IMR-90 (cell line): ENCODE data around the gene CHRNG. TPM values are rescaled to one million over a fixed set of nuclear protein-coding genes. Genes with fewer than 3 reads are reported as not detected.

Experiments used
- ATAC-seq: fragments of 200-7000 bp; cut with Tn5 transposase; 2 replicates; pipeline ENCODE4 v1.9.1; 2020; ENCODE audit warnings: low read depth, mild to moderate bottlenecking, moderate library complexity
- BruUV-seq: library from RNA; stranded (reverse); fragments of 400-500 nt; replicated peaks from 2 replicates; lab custom pipeline; 2021; lab: Mats Ljungman, UMichigan
- CTCF ChIA-PET: fragments of 300-600 bp; formaldehyde crosslinking; extraction: SDS; loops from one replicate; lab custom pipeline; 2021; ENCODE audit warnings: antibody characterized with exemption; lab: Yijun Ruan, JAX
- POLR2A ChIA-PET: fragments of 300-600 bp; sonication (Branson Sonifier 250); formaldehyde crosslinking; loops from one replicate; lab custom pipeline; 2022; ENCODE audit warnings: antibody characterized with exemption; ENCODE audit not compliant: unreplicated experiment; lab: Charles Lee
- DNase-seq: peaks from one replicate; pipeline ENCODE4 v3.0.0; 2013
- H2AFZ ChIP-seq: replicated peaks from 2 replicates; pipeline ENCODE3; 2013; ENCODE audit warnings: low read length, mild to moderate bottlenecking; ENCODE audit not compliant: poor library complexity
- H2AK5ac ChIP-seq: 2 replicates; pipeline ENCODE4 v1.6.1; 2013; ENCODE audit warnings: low read depth, low read length, inconsistent platforms
- H2AK9ac ChIP-seq: replicated peaks from 2 replicates; pipeline ENCODE3; 2013; ENCODE audit warnings: mild to moderate bottlenecking, low read depth, low read length, moderate library complexity; ENCODE audit not compliant: poor library complexity
- H2BK120ac ChIP-seq: 2 replicates; pipeline ENCODE4 v1.6.1; 2013; ENCODE audit warnings: low read depth, low read length, inconsistent platforms
- H2BK15ac ChIP-seq: 3 replicates; pipeline ENCODE4 v1.6.1; 2013; ENCODE audit warnings: low read depth, low read length, inconsistent platforms
- H2BK20ac ChIP-seq: 2 replicates; pipeline ENCODE4 v1.6.1; 2013; ENCODE audit warnings: low read depth, mild to moderate bottlenecking, inconsistent platforms, low read length, moderate library complexity
- H2BK5ac ChIP-seq: 2 replicates; pipeline ENCODE4 v1.6.1; 2013; ENCODE audit warnings: mild to moderate bottlenecking, low read depth, low read length, inconsistent platforms; ENCODE audit not compliant: poor library complexity, severe bottlenecking
- H3K14ac ChIP-seq: replicated peaks from 2 replicates; pipeline ENCODE4 v1.6.1; 2013; ENCODE audit warnings: low read depth, low read length, inconsistent platforms
- H3K18ac ChIP-seq: 2 replicates; pipeline ENCODE4 v1.6.1; 2013; ENCODE audit warnings: low read depth, low read length, control low read depth
- H3K23ac ChIP-seq: 2 replicates; pipeline ENCODE4 v1.6.1; 2013; ENCODE audit warnings: low read depth, low read length, inconsistent platforms
- H3K27ac ChIP-seq: 2 replicates; pipeline ENCODE4 v1.5.1; 2013; ENCODE audit warnings: mild to moderate bottlenecking, control low read depth, low read length; ENCODE audit not compliant: insufficient read depth
- H3K27me3 ChIP-seq: 2 replicates; pipeline ENCODE4 v1.6.1; 2013; ENCODE audit warnings: low read length; ENCODE audit not compliant: control insufficient read depth, insufficient read depth
- H3K36me3 ChIP-seq: 2 replicates; pipeline ENCODE4 v1.6.1; 2013; ENCODE audit warnings: low read length, mixed read lengths; ENCODE audit not compliant: control insufficient read depth, insufficient read depth
- H3K4ac ChIP-seq: 2 replicates; pipeline ENCODE4 v1.6.1; 2013; ENCODE audit warnings: low read depth, low read length, inconsistent platforms
- H3K4me1 ChIP-seq: 2 replicates; pipeline ENCODE4 v1.6.1; 2013; ENCODE audit warnings: low read length, mixed read lengths; ENCODE audit not compliant: control insufficient read depth, insufficient read depth
- H3K4me2 ChIP-seq: 2 replicates; pipeline ENCODE4 v1.6.1; 2013; ENCODE audit warnings: low read depth, mild to moderate bottlenecking, control low read depth, low read length, moderate library complexity
- H3K4me3 ChIP-seq: 2 replicates; pipeline ENCODE4 v1.5.1; 2013; ENCODE audit warnings: low read depth, mild to moderate bottlenecking, control low read depth, low read length, moderate library complexity; ENCODE audit not compliant: insufficient read depth
- H3K56ac ChIP-seq: 2 replicates; pipeline ENCODE4 v1.6.1; 2013; ENCODE audit warnings: low read length, inconsistent platforms; ENCODE audit not compliant: insufficient read depth; ENCODE audit errors: extremely low read depth
- H3K79me1 ChIP-seq, 2 experiments: 2 replicates each; pipeline ENCODE4 v1.6.1; 2013; ENCODE audit warnings: low read length in 2 of 2, inconsistent platforms in 1 of 2, low read depth in 1 of 2
- H3K9ac ChIP-seq: 2 replicates; pipeline ENCODE4 v1.6.1; 2013; ENCODE audit warnings: low read depth, low read length, control low read depth
- H3K9me1 ChIP-seq: 2 replicates; pipeline ENCODE4 v1.6.1; 2013; ENCODE audit warnings: low read length, inconsistent platforms; ENCODE audit not compliant: insufficient read depth
- H3K9me3 ChIP-seq: 2 replicates; pipeline ENCODE4 v1.6.1; 2013; ENCODE audit warnings: low read length; ENCODE audit not compliant: control insufficient read depth, insufficient read depth
- H4K20me1 ChIP-seq: 2 replicates; pipeline ENCODE4 v1.6.1; 2013; ENCODE audit warnings: low read length, inconsistent platforms; ENCODE audit not compliant: insufficient read depth
- H4K5ac ChIP-seq: 2 replicates; pipeline ENCODE4 v1.6.1; 2013; ENCODE audit warnings: mild to moderate bottlenecking, low read depth, low read length, control low read depth
- H4K8ac ChIP-seq, 2 experiments: 2 replicates each; pipeline ENCODE4 v1.6.1; 2013; ENCODE audit warnings: low read depth in 2 of 2, low read length in 2 of 2, control low read depth in 1 of 2, inconsistent platforms in 1 of 2
- H4K91ac ChIP-seq: 2 replicates; pipeline ENCODE4 v1.6.1; 2013; ENCODE audit warnings: low read depth, low read length, inconsistent platforms; ENCODE audit not compliant: insufficient read depth
- BHLHE40 ChIP-seq: fragments of 150-350 bp; IDR thresholded peaks from 2 replicates; pipeline ENCODE4 v1.6.1; 2016; ENCODE audit warnings: mild to moderate bottlenecking, low read depth, low read length
- CEBPB ChIP-seq: IDR thresholded peaks from 2 replicates; pipeline ENCODE4 v1.6.1; 2012; ENCODE audit warnings: low read depth, low read length, improper control_type of control experiment
- CHD1 ChIP-seq: IDR thresholded peaks from 2 replicates; pipeline ENCODE4 v1.6.1; 2012; ENCODE audit warnings: low read depth, low read length, improper control_type of control experiment
- ELK1 ChIP-seq: fragments of 150-350 bp; IDR thresholded peaks from 2 replicates; pipeline ENCODE4 v1.6.1; 2016; ENCODE audit warnings: low read depth, mild to moderate bottlenecking, low read length, moderate library complexity, borderline replicate concordance
- FOS ChIP-seq: fragments of 150-350 bp; IDR thresholded peaks from 2 replicates; pipeline ENCODE4 v1.6.1; 2016; ENCODE audit warnings: low read depth, low read length
- MAFK ChIP-seq: IDR thresholded peaks from 2 replicates; pipeline ENCODE4 v1.6.1; 2012; ENCODE audit warnings: low read depth, low read length, improper control_type of control experiment
- MAZ ChIP-seq: IDR thresholded peaks from 2 replicates; pipeline ENCODE4 v1.6.1; 2012; ENCODE audit warnings: low read depth, mild to moderate bottlenecking, low read length, improper control_type of control experiment, moderate library complexity, borderline replicate concordance
- MXI1 ChIP-seq: IDR thresholded peaks from 2 replicates; pipeline ENCODE4 v1.6.1; 2012; ENCODE audit warnings: low read depth, mild to moderate bottlenecking, low read length, moderate library complexity, borderline replicate concordance
- NFE2L2 ChIP-seq: fragments of 150-350 bp; IDR thresholded peaks from 2 replicates; pipeline ENCODE4 v1.6.1; 2016; ENCODE audit warnings: low read depth, mild to moderate bottlenecking, low read length
- POLR2A ChIP-seq: IDR thresholded peaks from 2 replicates; pipeline ENCODE4 v1.6.1; 2012; ENCODE audit warnings: mild to moderate bottlenecking, low read depth, low read length
- RAD21 ChIP-seq: IDR thresholded peaks from 2 replicates; pipeline ENCODE4 v1.6.1; 2012; ENCODE audit warnings: low read length, improper control_type of control experiment
- RCOR1 ChIP-seq: IDR thresholded peaks from 2 replicates; pipeline ENCODE4 v1.6.1; 2012; ENCODE audit warnings: mild to moderate bottlenecking, low read length, improper control_type of control experiment; ENCODE audit not compliant: insufficient replicate concordance
- RFX5 ChIP-seq: IDR thresholded peaks from 2 replicates; pipeline ENCODE4 v1.8.0; 2012; ENCODE audit warnings: low read depth, mild to moderate bottlenecking, low read length, moderate library complexity
- SMC3 ChIP-seq: fragments of 150-350 bp; IDR thresholded peaks from 2 replicates; pipeline ENCODE4 v1.6.1; 2016; ENCODE audit warnings: low read depth, mild to moderate bottlenecking, antibody characterized with exemption, low read length, moderate library complexity
- WGBS, 2 experiments: methylation state at CpG; one replicate each; pipeline versions ENCODE4 v1.1.5 to v1.1.7; 2013; ENCODE audit warnings: missing lambda C conversion rate in 2 of 2; ENCODE audit not compliant: insufficient read length in 1 of 2; ENCODE audit errors: extremely low coverage in 2 of 2; 5-methylcytosine and 5-hydroxymethylcytosine counted together
- dilution Hi-C: fragments of 300-500 bp; cut with HindIII; formaldehyde crosslinking; loops from one replicate; pipeline ENCODE4 v1.14.3; 2018; ENCODE audit warnings: low sequenced_read_pairs; ENCODE audit not compliant: unreplicated experiment
- in situ Hi-C: fragments of 300-500 bp; cut with MboI; formaldehyde crosslinking; loops from 3 replicates; pipeline ENCODE4 v1.14.3; 2019; ENCODE audit warnings: low sequenced_read_pairs, inconsistent platforms, mixed read lengths
- intact Hi-C: fragments of 100-400 bp; cut with micrococcal nuclease; formaldehyde crosslinking; loops from 2 replicates; pipeline ENCODE4 v1.10.0; 2022
- polyA plus RNA-seq, 3 experiments: library from polyadenylated mRNA; depleted of rRNA; stranded (reverse); fragments of >200 nt; gene quantifications; 2 replicates each; pipeline ENCODE4 v1.2.3, GENCODE V29; 2012; ENCODE audit warnings: low replicate concordance in 1 of 3
- total RNA-seq: library from RNA; depleted of rRNA; stranded (reverse); fragments of >200 nt; gene quantifications from 2 replicates; pipeline ENCODE4 v1.2.3, GENCODE V29; 2012
- TF ChIP-seq, protein P1 (sequence below): conservative IDR thresholded peaks from 2 replicates; pipeline ENCODE4 v1.5.1; 2012; ENCODE audit warnings: mild to moderate bottlenecking, low read depth, low read length, improper control_type of control experiment
- TF ChIP-seq, protein P2 (sequence below): fragments of 150-350 bp; IDR thresholded peaks from 2 replicates; pipeline ENCODE4 v1.6.1; 2017; ENCODE audit warnings: mild to moderate bottlenecking, antibody characterized with exemption, low read length, low read depth

The CHRNG gene
- total and polyA plus RNA-seq, 2 of the 4 experiments (the other 2 are of a cell fraction) = not detected

GRCh38 chr2:232511336-232511890 lies 28.1 kb upstream of the CHRNG start:
- Histone ChIP-seq H3K4me3 (no peak overlapping the region), H2BK20ac (no peak overlapping the region), H3K4me1 (no peaks in the 10 kb centered on the region), H2BK5ac (no peak overlapping the region), H3K4ac (no peak overlapping the region), H3K56ac (no peak overlapping the region), H3K4me2 (no peak overlapping the region), H2AK9ac (no peak overlapping the region), H3K9ac (no peak overlapping the region), H4K5ac (no peak overlapping the region), H3K14ac (no peak overlapping the region), H4K91ac (no peak overlapping the region), H3K9me3 (no peaks in the 10 kb centered on the region), H3K36me3 (no peaks in the 10 kb centered on the region), H3K9me1 (no peaks in the 10 kb centered on the region), H3K27me3 (peaks cover 40% of the 10 kb centered on the region), H2BK15ac (no peak overlapping the region), H4K20me1 (no peaks in the 10 kb centered on the region), H4K8ac (no peak overlapping the region), H2BK120ac (no peak overlapping the region), H2AFZ (peak overlapping the region; percentile 51), H2AK5ac (no peak overlapping the region), H3K79me1 (no peaks in the 10 kb centered on the region), H3K18ac (no peak overlapping the region), H3K23ac (no peak overlapping the region), H3K27ac (no peak overlapping the region)
- TF ChIP-seq, protein P1, sequence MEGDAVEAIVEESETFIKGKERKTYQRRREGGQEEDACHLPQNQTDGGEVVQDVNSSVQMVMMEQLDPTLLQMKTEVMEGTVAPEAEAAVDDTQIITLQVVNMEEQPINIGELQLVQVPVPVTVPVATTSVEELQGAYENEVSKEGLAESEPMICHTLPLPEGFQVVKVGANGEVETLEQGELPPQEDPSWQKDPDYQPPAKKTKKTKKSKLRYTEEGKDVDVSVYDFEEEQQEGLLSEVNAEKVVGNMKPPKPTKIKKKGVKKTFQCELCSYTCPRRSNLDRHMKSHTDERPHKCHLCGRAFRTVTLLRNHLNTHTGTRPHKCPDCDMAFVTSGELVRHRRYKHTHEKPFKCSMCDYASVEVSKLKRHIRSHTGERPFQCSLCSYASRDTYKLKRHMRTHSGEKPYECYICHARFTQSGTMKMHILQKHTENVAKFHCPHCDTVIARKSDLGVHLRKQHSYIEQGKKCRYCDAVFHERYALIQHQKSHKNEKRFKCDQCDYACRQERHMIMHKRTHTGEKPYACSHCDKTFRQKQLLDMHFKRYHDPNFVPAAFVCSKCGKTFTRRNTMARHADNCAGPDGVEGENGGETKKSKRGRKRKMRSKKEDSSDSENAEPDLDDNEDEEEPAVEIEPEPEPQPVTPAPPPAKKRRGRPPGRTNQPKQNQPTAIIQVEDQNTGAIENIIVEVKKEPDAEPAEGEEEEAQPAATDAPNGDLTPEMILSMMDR = no peak
- TF ChIP-seq NFE2L2 (no peak), RCOR1 (no peak), CEBPB (no peak), RFX5 (no peak), ELK1 (no peak), FOS (no peak), MXI1 (no peak), RAD21 (no peak), BHLHE40 (no peak), MAZ (no peak), SMC3 (no peak), MAFK (no peak), CHD1 (no peak), POLR2A (no peak)
- TF ChIP-seq, protein P2, sequence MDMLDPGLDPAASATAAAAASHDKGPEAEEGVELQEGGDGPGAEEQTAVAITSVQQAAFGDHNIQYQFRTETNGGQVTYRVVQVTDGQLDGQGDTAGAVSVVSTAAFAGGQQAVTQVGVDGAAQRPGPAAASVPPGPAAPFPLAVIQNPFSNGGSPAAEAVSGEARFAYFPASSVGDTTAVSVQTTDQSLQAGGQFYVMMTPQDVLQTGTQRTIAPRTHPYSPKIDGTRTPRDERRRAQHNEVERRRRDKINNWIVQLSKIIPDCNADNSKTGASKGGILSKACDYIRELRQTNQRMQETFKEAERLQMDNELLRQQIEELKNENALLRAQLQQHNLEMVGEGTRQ = no peak
- POLR2A ChIA-PET = interaction anchor here (0.6 kb wide), 1 partner anchor 714 kb away, joined by 5 read pairs; no protein-coding TSS in a partner anchor
- WGBS, 2 experiments = 55% methylated on average over 6 of the region's 11 CpGs; no CpG with 5 or more reads in 1 of the 2 experiments
- dilution Hi-C loops = no loop called here
- in situ Hi-C loops = no loop called here
- ATAC-seq = no peak
- DNase-seq = no peak
- BruUV-seq = no TSS peak
- CTCF ChIA-PET = interaction anchor here (0.6 kb wide), 1 partner anchor 626 kb away, joined by 3 read pairs; no protein-coding TSS in a partner anchor
- intact Hi-C loops = no loop called here
